Coronary artery (tissue), 2 donors: ENCODE results near the gene IREB2.

Experiments used
- DNase-seq: peaks from one replicate; pipeline ENCODE4 v3.0.0-alpha.2; 2017; ENCODE audit warnings: low spot score
- H3K27ac ChIP-seq, 2 donors: fragments of 200-600 bp; sonication (generic); one replicate each; pipeline ENCODE4 v1.5.1; 2016 to 2019
- H3K4me3 ChIP-seq: fragments of 200-600 bp; sonication (generic); 2 replicates; pipeline ENCODE4 v1.5.1; 2016; ENCODE audit warnings: mild to moderate bottlenecking, moderate library complexity
- CTCF ChIP-seq: fragments of 200-600 bp; sonication (generic); IDR thresholded peaks from one replicate; pipeline ENCODE4 v1.5.1; 2019; ENCODE audit warnings: antibody characterized with exemption

IREB2 gene

GRCh38 chr15:78422571-78423340, 15.3 kb upstream of the IREB2 start:
- TF ChIP-seq CTCF = peak; percentile 66
- H3K4me3 ChIP-seq = no peak overlapping the region
- DNase-seq = no peak
- no peak overlapping the region for H3K27ac ChIP-seq

GRCh38 chr15:78424673-78425072, 13.3 kb upstream of the IREB2 start:
- peak; percentile 7 for DNase-seq
- TF ChIP-seq CTCF = no peak
- no peak overlapping the region for H3K27ac ChIP-seq
- H3K4me3 ChIP-seq = no peak overlapping the region

GRCh38 chr15:78425643-78426042, 12.4 kb upstream of the IREB2 start:
- H3K4me3 ChIP-seq = no peak overlapping the region
- no peak for DNase-seq
- no peak for TF ChIP-seq CTCF
- H3K27ac ChIP-seq = no peak overlapping the region

GRCh38 chr15:78426300-78426699, 11.7 kb upstream of the IREB2 start:
- TF ChIP-seq CTCF = no peak
- Histone ChIP-seq H3K4me3 (no peak overlapping the region), H3K27ac (no peak overlapping the region)
- DNase-seq = no peak

GRCh38 chr15:78427953-78428352, 10.1 kb upstream of the IREB2 start:
- H3K4me3 ChIP-seq = no peak overlapping the region
- TF ChIP-seq CTCF = no peak
- H3K27ac ChIP-seq = no peak overlapping the region
- no peak for DNase-seq

- H3K27ac ChIP-seq = no peak overlapping the region
- DNase-seq = peak; percentile 14
Measured at GRCh38 chr15:78429477-78429876, 8.5 kb upstream of the IREB2 start.

More at GRCh38 chr15:78429477-78429876, 8.5 kb upstream of the IREB2 start:
- H3K4me3 ChIP-seq = no peak overlapping the region
- no peak for TF ChIP-seq CTCF
